ENCODE data around the gene IGFBP5.

Gene IGFBP5

GRCh38 chr2:216692636-216693413 is 2.5 kb downstream of the IGFBP5 start:
- DNase-seq (ENCODE audit: low read depth) = no peak
- H3K4me3 ChIP-seq (ENCODE audit: control insufficient read depth, low read depth, low read length) = peak overlapping the region; percentile 39
- TF ChIP-seq, protein P1, sequence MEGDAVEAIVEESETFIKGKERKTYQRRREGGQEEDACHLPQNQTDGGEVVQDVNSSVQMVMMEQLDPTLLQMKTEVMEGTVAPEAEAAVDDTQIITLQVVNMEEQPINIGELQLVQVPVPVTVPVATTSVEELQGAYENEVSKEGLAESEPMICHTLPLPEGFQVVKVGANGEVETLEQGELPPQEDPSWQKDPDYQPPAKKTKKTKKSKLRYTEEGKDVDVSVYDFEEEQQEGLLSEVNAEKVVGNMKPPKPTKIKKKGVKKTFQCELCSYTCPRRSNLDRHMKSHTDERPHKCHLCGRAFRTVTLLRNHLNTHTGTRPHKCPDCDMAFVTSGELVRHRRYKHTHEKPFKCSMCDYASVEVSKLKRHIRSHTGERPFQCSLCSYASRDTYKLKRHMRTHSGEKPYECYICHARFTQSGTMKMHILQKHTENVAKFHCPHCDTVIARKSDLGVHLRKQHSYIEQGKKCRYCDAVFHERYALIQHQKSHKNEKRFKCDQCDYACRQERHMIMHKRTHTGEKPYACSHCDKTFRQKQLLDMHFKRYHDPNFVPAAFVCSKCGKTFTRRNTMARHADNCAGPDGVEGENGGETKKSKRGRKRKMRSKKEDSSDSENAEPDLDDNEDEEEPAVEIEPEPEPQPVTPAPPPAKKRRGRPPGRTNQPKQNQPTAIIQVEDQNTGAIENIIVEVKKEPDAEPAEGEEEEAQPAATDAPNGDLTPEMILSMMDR (IDR thresholded peaks at IDR 0.05; ENCODE audit: control insufficient read depth, insufficient read depth, low read depth, low read length, missing control alignments) = no peak

GRCh38 chr2:216690853-216691741 is 4.3 kb downstream of the IGFBP5 start:
- H3K4me3 ChIP-seq (ENCODE audit: control insufficient read depth, low read depth, low read length) = peak overlapping the region; percentile 32
- DNase-seq (ENCODE audit: low read depth) = peak; percentile 78
- TF ChIP-seq, protein P1 (IDR thresholded peaks at IDR 0.05; ENCODE audit: control insufficient read depth, insufficient read depth, low read depth, low read length, missing control alignments) = no peak

- DNase-seq (ENCODE audit: low read depth) = no peak
- H3K4me3 ChIP-seq (ENCODE audit: control insufficient read depth, low read depth, low read length) = no peak overlapping the region
- TF ChIP-seq, protein P1 (IDR thresholded peaks at IDR 0.05; ENCODE audit: control insufficient read depth, insufficient read depth, low read depth, low read length, missing control alignments) = no peak
These were observed 4.9 kb downstream of the IGFBP5 start for GRCh38 chr2:216690456-216690852.

DNA sequence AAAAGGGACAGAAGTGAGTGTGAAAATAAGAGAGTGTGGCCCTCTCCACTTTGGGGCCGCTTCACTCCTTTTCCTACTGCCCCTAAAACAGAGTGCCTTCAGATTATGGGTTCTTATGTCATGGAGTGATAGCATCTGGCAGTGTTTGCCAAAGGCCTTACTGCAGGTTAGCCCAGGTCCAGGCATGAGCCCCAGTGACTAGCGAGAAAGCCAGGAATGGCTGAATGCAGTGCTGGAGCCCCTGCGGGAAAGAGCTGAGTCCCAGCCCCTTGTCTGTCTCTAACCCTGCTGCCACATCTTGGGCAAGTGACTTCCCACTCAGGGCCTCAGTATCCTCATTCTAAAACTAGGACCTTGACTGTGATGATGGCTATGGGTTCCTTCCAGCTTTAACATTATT is 6.0 kb downstream of the IGFBP5 start:
- DNase-seq (ENCODE audit: low read depth) = no peak
- TF ChIP-seq, protein P1 (IDR thresholded peaks at IDR 0.05; ENCODE audit: control insufficient read depth, insufficient read depth, low read depth, low read length, missing control alignments) = no peak
- H3K4me3 ChIP-seq (ENCODE audit: control insufficient read depth, low read depth, low read length) = no peak overlapping the region

DNA sequence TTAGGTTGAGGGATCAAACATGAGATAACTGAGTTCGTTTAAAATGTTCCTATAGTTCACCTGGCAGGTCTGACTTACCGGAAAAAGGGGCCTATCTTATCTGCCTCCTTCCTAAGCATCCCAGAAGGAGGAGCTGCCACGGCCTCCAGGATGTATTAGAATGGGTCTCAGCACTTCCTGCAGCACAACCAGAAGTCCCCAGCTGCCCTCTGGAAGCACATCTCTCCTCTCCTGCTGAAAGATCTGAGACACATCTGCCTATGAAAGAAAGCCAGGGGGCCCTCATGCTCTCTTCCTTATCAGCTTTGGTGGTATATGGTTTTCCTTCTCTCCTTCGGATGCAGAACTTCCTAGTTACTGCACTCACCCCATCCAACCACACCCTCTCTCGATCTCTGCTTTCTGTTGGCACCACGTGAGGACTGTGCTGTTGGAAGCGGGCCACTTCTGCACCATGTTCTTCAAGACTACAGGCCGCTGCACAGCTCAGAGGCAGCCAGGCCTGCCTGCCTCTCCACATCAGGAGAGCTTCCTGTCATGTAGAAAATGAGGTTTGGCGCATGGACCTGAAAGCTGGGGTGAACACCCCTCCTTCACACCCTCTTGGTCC is 6.5 kb downstream of the IGFBP5 start:
- DNase-seq (ENCODE audit: low read depth) = no peak
- no peak overlapping the region for H3K4me3 ChIP-seq (ENCODE audit: control insufficient read depth, low read depth, low read length)
- TF ChIP-seq, protein P1 (IDR thresholded peaks at IDR 0.05; ENCODE audit: control insufficient read depth, insufficient read depth, low read depth, low read length, missing control alignments) = no peak

DNA sequence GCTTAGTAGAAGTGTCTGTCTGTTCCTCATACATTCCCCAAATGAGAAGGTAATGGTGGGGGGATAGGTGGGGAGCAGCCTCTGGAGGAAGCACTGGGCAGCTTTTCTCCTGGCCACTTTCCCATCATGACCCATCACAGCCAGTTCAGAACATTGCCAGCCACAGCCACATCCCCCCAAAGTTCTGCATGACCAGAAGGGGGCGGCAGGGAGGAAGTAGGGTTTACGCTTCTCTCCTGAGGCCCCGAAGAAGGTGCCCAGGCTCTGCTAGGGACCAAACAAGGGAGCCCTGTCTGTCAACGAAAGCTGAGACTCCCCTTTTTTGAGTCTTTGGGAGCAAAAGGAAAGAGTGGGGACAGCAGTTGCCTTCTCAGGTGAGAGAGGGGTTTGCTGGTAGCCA is 7.7 kb downstream of the IGFBP5 start:
- H3K4me3 ChIP-seq (ENCODE audit: control insufficient read depth, low read depth, low read length) = no peak overlapping the region
- TF ChIP-seq, protein P1 (IDR thresholded peaks at IDR 0.05; ENCODE audit: control insufficient read depth, insufficient read depth, low read depth, low read length, missing control alignments) = peak; percentile 37
- no peak for DNase-seq (ENCODE audit: low read depth)
